ENCODE measurements around the gene NSG1.
"Not testable (repeated sequence)": the region's sequence is repeated elsewhere in the genome, so short reads cannot be mapped to it uniquely, and the experiment has no call there.

Gene NSG1, protein sequence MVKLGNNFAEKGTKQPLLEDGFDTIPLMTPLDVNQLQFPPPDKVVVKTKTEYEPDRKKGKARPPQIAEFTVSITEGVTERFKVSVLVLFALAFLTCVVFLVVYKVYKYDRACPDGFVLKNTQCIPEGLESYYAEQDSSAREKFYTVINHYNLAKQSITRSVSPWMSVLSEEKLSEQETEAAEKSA

GRCh38 chr4:4386736-4387392, at the start of gene NSG1:
Gene NSG1 (plus strand): TSS chr4:4387102. CDS start chr4:4387630, 528 bp downstream.
- DNase-seq (ENCODE audit: low spot score) = no peak

- no peak for DNase-seq (ENCODE audit: low spot score)
These were observed 48.5 kb upstream of the NSG1 start for GRCh38 chr4:4338210-4339001.

GRCh38 chr4:4339504-4340085, 47.3 kb upstream of the NSG1 start:
- DNase-seq (ENCODE audit: low spot score) = peak; percentile 40

GRCh38 chr4:4341861-4342650, 44.8 kb upstream of the NSG1 start:
- DNase-seq (ENCODE audit: low spot score) = no peak

GRCh38 chr4:4343038-4343437, 43.9 kb upstream of the NSG1 start:
- DNase-seq (ENCODE audit: low spot score) = no peak

- DNase-seq (ENCODE audit: low spot score) = no peak
These were observed 41.9 kb upstream of the NSG1 start for GRCh38 chr4:4344915-4345527.

DNA sequence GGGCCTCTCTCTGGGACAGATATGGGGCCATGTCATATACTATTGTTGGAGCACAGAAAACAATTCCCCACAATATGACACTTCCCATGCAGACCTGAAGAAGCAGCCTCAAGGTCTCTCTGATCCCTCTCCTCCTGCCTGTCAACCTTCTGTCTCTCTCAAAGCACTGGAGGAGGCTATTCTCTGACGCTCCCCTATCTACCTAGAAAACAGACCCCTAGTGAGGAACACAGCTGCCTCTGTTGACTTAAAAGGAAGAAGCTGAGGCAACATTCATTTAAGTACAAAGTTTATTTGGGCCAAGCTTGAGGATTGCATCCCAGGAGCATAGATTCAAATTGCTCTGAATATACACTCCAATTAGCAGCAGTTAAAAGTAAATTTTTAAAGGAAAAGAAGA, 39.3 kb upstream of the NSG1 start:
- DNase-seq (ENCODE audit: low spot score) = no peak

DNA sequence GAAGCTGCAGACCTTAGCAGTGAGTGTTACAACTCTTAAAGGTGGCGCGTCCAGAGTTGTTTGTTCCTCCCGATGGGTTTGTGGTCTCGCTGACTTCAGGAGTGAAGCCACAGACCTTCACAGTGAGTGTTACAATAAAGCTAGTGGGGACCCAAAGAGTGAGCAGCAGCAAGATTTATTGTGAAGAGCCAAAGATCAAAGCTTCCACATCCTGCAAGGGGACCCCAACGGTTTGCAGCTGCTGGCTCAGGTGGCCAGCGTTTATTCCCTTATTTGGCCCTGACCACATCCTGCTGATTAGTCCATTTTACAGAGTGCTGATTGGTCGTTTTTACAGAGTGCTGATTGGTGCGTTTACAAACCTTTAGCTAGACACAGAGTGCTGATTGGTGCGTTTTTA, 38.3 kb upstream of the NSG1 start:
- not testable (repeated sequence) for DNase-seq (ENCODE audit: low spot score)

DNA sequence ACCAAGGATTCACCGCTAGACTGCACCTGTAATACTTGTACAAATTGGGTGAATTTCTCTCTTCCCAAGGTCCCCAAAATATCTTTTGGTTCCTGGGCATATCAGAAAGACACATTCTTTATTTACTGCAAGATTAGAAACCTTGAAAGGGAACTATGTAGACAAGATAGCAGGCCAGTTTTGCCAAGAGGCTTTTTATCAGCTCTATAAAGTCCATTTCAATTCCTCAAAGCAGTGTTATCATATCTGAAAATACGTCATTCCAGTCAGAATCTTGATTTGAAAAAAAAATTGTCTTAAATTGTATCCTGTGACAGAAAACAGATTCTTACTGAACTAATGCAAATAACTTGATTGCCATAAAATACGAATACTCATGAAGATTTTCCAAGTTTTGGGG, 37.0 kb upstream of the NSG1 start:
- no peak for DNase-seq (ENCODE audit: low spot score)

DNA sequence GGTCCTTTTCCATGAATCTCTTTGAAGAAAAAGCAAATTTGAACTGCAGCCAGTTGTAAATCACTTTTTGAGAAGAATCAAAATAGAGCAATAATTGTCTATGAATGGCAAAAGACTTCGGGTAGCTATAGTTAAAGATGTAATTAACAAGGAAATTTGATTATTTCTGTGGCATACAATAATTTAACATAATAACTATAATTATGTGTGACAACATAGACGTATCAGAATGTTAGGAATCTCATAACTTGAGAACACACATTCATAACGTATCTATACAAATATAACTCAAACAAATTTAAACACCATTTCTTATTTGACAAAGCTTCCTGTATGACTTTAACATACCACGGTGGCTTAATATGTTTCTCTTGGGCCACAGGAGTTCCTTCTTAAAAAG, 36.0 kb upstream of the NSG1 start:
- DNase-seq (ENCODE audit: low spot score) = no peak

- no peak for DNase-seq (ENCODE audit: low spot score)
These were observed 31.6 kb upstream of the NSG1 start for GRCh38 chr4:4355302-4355701.

- no peak for DNase-seq (ENCODE audit: low spot score)
These were observed 30.5 kb upstream of the NSG1 start for GRCh38 chr4:4356106-4357041.

DNA sequence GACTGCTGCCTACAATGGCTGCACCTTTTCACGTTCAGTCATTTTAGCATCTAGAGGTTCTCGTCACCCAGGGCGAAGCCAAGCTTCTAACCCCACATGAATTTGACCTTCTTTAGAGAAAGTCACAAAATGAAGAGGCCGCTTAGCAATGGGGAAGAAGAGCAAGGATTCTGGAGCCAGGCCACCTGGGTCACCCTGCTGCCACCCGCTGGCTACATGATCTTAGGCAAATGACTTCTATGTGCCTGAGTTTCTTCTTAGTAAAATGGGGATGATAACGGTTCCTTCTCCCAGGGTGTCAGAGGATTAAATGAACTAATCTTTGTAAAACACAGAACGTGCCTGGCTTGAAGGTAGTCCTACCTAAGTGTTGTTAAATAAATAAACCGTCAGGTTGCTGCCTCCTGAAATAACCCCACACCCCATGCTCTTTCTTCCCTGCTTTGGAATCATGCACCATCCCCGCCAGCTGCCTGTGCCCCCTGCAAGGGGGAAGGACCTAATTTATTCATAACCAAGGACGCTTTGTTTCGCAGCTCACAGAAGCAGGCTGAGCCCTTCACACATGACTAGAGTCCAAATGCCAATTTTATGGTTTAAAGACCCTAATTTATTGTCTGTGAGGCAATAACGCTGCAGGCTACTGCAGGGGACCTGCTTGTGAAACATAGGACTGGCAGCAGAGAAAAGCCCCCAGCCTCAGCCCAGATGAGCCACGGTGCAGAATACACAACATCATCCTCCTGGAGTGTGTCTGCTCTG, 28.6 kb upstream of the NSG1 start:
- DNase-seq (ENCODE audit: low spot score) = no peak

DNA sequence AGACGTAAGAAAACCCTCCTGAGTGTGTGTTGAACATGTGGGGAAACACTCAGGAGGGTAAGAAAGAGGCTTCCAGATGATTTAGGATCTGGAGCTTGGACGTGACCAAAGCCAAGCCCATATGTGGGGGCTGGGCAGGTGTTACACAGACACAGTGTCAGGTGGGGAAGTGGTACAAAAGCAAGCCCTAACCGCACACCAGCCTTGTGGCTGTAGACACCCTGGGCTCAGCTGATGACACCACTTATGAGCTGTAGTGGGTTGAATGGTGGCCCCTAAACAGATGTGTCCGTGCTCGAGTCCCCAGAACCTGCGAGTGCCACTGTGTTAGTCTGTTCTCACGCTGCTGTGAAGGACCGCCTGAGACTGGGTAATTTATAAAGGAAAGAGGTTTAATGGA, 25.0 kb upstream of the NSG1 start:
- DNase-seq (ENCODE audit: low spot score) = no peak

DNA sequence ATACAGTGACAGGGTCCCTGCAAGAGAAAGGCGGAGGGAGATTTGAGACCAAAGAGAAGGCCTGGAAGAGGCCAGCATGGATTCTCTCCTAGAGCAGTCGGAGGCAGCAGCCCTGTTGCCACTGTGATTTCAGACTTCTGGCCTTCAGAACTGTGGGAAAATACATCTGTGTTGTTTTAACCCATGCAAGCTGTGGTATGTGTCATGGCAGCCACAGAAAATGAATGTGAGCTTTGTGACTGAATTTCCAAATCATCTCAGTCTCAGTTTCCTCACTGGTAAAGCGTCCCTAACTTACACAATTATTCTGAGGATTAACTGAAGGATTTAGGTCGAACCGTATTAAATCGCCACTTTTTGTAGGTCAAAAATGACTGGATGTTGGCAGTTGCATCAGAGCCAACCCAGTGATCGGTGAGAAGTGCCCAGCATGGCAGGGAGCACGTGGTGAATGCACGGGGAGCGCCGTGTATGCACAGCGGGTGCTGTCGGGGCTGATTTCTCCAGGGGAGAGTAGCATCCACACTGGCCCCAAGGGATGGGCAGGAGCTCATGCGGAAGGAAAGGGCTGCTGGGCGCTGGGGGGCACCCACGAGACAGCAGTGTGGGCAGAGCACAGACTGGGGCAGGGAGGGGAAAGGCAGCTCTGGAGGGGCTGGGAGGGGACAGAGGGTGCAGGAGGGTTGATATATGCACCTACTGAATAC, 23.8 kb upstream of the NSG1 start:
- DNase-seq (ENCODE audit: low spot score) = no peak

GRCh38 chr4:4364061-4364460, 22.8 kb upstream of the NSG1 start:
- DNase-seq (ENCODE audit: low spot score) = no peak

DNA sequence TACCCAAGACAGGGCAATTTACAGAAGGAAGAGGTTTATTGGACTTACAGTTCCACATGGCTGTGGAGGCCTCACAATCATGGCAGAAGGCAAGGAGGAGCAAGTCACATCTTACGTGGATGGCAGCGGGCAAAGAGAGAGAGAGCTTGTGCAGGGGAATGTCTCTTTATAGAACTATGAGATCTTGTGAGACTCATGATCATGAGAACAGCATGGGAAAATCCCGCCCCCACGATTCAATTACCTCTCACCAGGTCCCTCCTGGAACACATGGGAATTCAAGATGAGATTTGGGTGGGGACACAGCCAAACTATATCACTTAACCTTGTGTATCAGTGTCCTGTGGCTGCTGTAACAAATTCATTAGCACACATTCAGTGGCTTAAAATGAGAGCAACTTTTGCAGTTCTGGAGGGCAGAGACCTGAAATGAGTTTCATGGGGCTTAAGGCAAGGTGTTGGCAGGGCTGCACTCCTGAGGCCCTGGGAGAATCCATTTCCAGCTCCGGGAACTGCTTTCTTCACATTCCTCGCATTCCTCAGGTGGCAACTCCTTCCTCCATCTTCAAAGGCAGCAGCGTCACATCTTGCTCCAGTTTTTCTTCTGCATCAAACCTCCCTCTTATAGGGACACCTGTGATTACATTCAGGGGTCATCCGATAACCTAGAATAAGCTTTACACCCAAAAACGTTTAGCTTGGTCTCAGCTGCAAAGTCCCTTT, 22.3 kb upstream of the NSG1 start:
- DNase-seq (ENCODE audit: low spot score) = no peak

GRCh38 chr4:4368809-4369580, 17.9 kb upstream of the NSG1 start:
- DNase-seq (ENCODE audit: low spot score) = no peak

Data from hematopoietic multipotent progenitor cell treated with erythropoietin and hydrocortisone succinate and interleukin-3 and kit ligand, for 15 days (in vitro differentiated cells).